Measurements from ENCODE around the gene OPRD1.
"Not testable (repeated sequence)": the region's sequence is repeated elsewhere in the genome, so short reads cannot be mapped to it uniquely, and the experiment has no call there.

Gene OPRD1

DNA sequence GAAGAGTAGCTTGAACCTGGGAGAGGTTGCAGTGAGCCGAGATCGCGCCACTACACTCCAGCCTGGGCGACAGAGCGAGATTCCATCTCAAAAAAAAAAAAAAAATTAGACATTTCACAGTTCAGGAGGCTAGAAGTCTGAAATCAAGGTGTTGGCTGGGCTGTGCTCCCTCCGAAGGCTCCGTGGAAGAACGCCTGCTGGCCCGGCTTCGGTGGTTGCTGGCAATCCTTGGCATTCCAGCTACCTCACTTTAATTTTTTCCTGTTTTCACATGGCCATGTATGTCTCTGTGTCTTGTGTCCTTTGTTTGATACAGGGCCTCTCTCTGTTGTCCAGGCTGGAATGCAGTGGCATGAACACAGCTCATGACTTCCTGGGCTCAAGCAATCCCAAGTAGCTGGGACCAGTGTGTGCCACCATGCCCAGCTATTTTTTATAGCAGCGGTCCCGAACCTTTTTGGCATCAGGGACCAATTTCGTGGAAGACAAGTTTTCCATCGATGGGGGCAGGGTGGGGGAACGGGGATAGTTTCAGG, 24.5 kb downstream of the OPRD1 start:
- no peaks in the 10 kb centered on the region for H3K27me3 ChIP-seq (ENCODE audit: control insufficient read depth in 5 of 5, insufficient read depth in 4 of 5, low read length in 5 of 5)
- no peak overlapping the region for H3K27ac ChIP-seq (ENCODE audit: low read depth, low read length)
- no peaks in the 10 kb centered on the region for H3K36me3 ChIP-seq (ENCODE audit: control insufficient read depth in 5 of 5, insufficient read depth in 5 of 5, low read length in 5 of 5)
- no peak overlapping the region for H3K9ac ChIP-seq (ENCODE audit: low read length in 5 of 5)
- H3K9me3 ChIP-seq (ENCODE audit: control insufficient read depth in 5 of 5, low read length in 5 of 5): no peaks in the 10 kb centered on the region
- H3K4me1 ChIP-seq (ENCODE audit: control insufficient read depth in 5 of 5, insufficient read depth in 5 of 5, low read length in 5 of 5): peaks cover 0 to 7% (median 0%) of the 10 kb centered on the region in 5 donors
- H3K4me3 ChIP-seq (ENCODE audit: low read depth in 1 of 5, low read length in 5 of 5): no peak overlapping the region

DNA sequence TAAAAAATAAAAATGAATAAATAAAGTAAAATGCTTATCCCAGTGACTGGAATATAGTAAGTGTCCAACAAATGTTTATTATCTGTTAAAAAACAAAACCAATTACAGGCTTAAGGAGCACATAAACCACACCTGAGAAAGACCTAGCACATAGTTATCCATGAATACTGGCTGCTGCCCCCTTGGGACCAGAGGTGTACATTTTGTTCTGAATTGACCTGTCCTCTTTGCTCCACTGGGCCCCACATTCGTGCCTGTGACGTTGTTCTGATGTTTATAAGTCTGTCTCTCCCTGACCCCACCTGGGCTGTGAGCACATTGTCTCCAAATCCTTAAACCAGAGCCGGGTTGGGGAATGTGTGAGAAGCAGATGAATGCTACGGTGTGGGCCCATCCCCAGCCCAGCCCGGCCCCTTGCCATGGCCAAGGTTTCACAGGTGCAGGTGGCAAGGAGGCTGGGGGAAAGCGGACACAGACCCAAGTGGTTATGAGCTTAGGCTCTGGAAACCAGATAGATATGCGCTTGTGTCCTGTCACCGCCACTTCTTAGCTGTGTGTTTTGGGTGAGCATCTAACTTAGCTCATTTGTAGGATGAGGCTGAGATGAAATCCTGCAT, 29.1 kb downstream of the OPRD1 start:
- H3K27me3 ChIP-seq (ENCODE audit: control insufficient read depth in 5 of 5, insufficient read depth in 4 of 5, low read length in 5 of 5): no peaks in the 10 kb centered on the region
- H3K9me3 ChIP-seq (ENCODE audit: control insufficient read depth in 5 of 5, low read length in 5 of 5): no peaks in the 10 kb centered on the region
- no peak overlapping the region for H3K9ac ChIP-seq (ENCODE audit: low read length in 5 of 5)
- no peak overlapping the region for H3K27ac ChIP-seq (ENCODE audit: low read depth, low read length)
- H3K36me3 ChIP-seq (ENCODE audit: control insufficient read depth in 5 of 5, insufficient read depth in 5 of 5, low read length in 5 of 5): no peaks in the 10 kb centered on the region
- no peaks in the 10 kb centered on the region for H3K4me1 ChIP-seq (ENCODE audit: control insufficient read depth in 5 of 5, insufficient read depth in 5 of 5, low read length in 5 of 5)
- no peak overlapping the region for H3K4me3 ChIP-seq (ENCODE audit: low read depth in 1 of 5, low read length in 5 of 5)

- H3K4me3 ChIP-seq (ENCODE audit: low read depth in 1 of 5, low read length in 5 of 5): no peak overlapping the region
- no peaks in the 10 kb centered on the region for H3K9me3 ChIP-seq (ENCODE audit: control insufficient read depth in 5 of 5, low read length in 5 of 5)
- H3K27me3 ChIP-seq (ENCODE audit: control insufficient read depth in 5 of 5, insufficient read depth in 4 of 5, low read length in 5 of 5): peaks cover 0 to 1% (median 0%) of the 10 kb centered on the region in 5 donors
- no peaks in the 10 kb centered on the region for H3K36me3 ChIP-seq (ENCODE audit: control insufficient read depth in 5 of 5, insufficient read depth in 5 of 5, low read length in 5 of 5)
- H3K9ac ChIP-seq (ENCODE audit: low read length in 5 of 5): no peak overlapping the region
- no peaks in the 10 kb centered on the region for H3K4me1 ChIP-seq (ENCODE audit: control insufficient read depth in 5 of 5, insufficient read depth in 5 of 5, low read length in 5 of 5)
- H3K27ac ChIP-seq (ENCODE audit: low read depth, low read length): no peak overlapping the region
These were observed 34.0 kb downstream of the OPRD1 start for GRCh38 chr1:28845786-28846543.

- H3K4me1 ChIP-seq (ENCODE audit: control insufficient read depth in 5 of 5, insufficient read depth in 5 of 5, low read length in 5 of 5); H3K9me3 ChIP-seq (ENCODE audit: control insufficient read depth in 5 of 5, low read length in 5 of 5); H3K4me3 ChIP-seq (ENCODE audit: low read depth in 1 of 5, low read length in 5 of 5); H3K36me3 ChIP-seq (ENCODE audit: control insufficient read depth in 5 of 5, insufficient read depth in 5 of 5, low read length in 5 of 5); H3K27me3 ChIP-seq (ENCODE audit: control insufficient read depth in 5 of 5, insufficient read depth in 4 of 5, low read length in 5 of 5); H3K9ac ChIP-seq (ENCODE audit: low read length in 5 of 5); H3K27ac ChIP-seq (ENCODE audit: low read depth, low read length): not testable (repeated sequence)
These were observed 35.2 kb downstream of the OPRD1 start for GRCh38 chr1:28847207-28847606.

- Histone ChIP-seq H3K4me1 (ENCODE audit: control insufficient read depth in 5 of 5, insufficient read depth in 5 of 5, low read length in 5 of 5) (no peaks in the 10 kb centered on the region), H3K27ac (ENCODE audit: low read depth, low read length) (no peak overlapping the region), H3K4me3 (ENCODE audit: low read depth in 1 of 5, low read length in 5 of 5) (no peak overlapping the region), H3K9me3 (ENCODE audit: control insufficient read depth in 5 of 5, low read length in 5 of 5) (no peaks in the 10 kb centered on the region), H3K27me3 (ENCODE audit: control insufficient read depth in 5 of 5, insufficient read depth in 4 of 5, low read length in 5 of 5) (peaks cover 0 to 5% (median 0%) of the 10 kb centered on the region in 5 donors), H3K36me3 (ENCODE audit: control insufficient read depth in 5 of 5, insufficient read depth in 5 of 5, low read length in 5 of 5) (no peaks in the 10 kb centered on the region), H3K9ac (ENCODE audit: low read length in 5 of 5) (no peak overlapping the region)
These were observed 36.4 kb downstream of the OPRD1 start for GRCh38 chr1:28848416-28848815.

DNA sequence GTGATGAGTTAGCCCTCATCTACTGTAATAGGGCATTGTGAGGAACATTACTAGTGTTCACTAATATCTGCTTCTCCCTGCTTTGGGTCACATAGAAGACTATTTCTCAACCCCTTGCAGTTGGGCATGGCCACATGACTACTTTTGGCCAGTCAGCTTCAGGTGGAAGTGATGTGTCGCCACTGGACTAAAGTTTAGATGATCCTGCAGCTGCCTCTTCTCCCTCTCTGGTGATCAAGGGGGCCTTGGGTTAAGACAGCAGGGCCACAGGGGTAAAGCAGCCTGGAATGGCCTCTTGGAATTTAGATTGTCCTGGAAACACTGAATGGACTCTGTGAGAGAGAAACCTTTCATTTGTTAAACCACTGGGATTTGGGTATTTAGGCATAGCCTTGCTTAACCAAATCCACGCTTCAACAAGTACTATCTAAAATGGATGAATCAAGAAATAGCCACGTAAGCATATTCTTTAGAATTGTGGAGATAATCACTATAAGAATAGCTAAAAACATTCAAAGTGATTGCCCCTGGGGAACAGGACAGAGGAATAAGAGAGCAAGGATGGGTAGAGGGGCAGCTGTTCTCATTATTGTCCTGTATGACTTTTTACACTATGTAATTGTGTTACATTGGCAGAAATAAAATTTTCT, 41.2 kb downstream of the OPRD1 start:
- no peaks in the 10 kb centered on the region for H3K9me3 ChIP-seq (ENCODE audit: control insufficient read depth in 5 of 5, low read length in 5 of 5)
- H3K27ac ChIP-seq (ENCODE audit: low read depth, low read length): no peak overlapping the region
- H3K36me3 ChIP-seq (ENCODE audit: control insufficient read depth in 5 of 5, insufficient read depth in 5 of 5, low read length in 5 of 5): no peaks in the 10 kb centered on the region
- H3K9ac ChIP-seq (ENCODE audit: low read length in 5 of 5): no peak overlapping the region
- no peaks in the 10 kb centered on the region for H3K4me1 ChIP-seq (ENCODE audit: control insufficient read depth in 5 of 5, insufficient read depth in 5 of 5, low read length in 5 of 5)
- H3K4me3 ChIP-seq (ENCODE audit: low read depth in 1 of 5, low read length in 5 of 5): no peak overlapping the region
- peaks cover 4 to 15% (median 11%) of the 10 kb centered on the region in 5 donors for H3K27me3 ChIP-seq (ENCODE audit: control insufficient read depth in 5 of 5, insufficient read depth in 4 of 5, low read length in 5 of 5)

DNA sequence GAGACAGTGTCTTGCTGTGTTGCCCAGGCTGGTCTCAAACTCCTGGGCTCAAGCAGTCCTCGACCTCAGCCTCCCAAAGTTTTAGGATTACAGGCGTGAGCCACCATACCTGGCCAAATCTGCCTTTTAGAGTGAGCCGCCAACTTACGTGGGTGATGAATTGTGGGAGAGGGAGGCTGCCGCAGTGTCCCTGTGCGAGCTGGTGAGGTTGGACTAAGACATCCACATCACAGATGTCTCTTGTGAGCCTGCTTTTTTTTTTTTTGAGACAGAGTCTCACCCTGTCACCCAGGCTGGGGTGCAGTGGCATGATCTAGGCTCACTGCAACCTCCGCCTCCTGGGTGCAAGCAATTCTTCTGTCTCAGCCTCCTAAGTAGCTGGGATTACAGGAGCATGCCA, 42.4 kb downstream of the OPRD1 start:
- not testable (repeated sequence) for H3K27ac ChIP-seq (ENCODE audit: low read depth, low read length)
- peaks cover 4 to 15% (median 11%) of the 10 kb centered on the region in 5 donors for H3K27me3 ChIP-seq (ENCODE audit: control insufficient read depth in 5 of 5, insufficient read depth in 4 of 5, low read length in 5 of 5)

DNA sequence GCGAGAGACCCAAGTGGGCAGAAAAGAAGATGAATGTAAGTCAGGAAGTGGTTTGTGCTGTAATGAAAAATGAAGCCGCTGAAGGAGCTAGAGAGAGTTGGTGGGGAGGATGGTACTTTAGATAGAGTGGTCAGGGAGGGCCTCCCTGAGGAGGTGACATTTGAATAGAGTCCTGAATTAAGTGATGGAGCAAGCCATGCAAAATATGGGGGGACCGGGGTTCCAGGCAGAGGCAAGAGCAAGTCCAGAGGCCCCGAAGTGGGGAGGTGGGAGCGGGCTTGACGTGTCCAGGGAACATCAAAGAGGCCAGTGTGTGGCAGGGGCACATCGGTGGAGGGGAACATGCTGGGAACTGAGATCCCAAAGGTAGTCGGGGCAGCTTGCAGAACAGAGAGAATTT, 43.1 kb downstream of the OPRD1 start:
- no peak overlapping the region for H3K4me3 ChIP-seq (ENCODE audit: low read depth in 1 of 5, low read length in 5 of 5)

More for the DNA sequence above, 42.4 kb downstream of the OPRD1 start:
- not testable (repeated sequence) for H3K9ac ChIP-seq (ENCODE audit: low read length in 5 of 5); H3K4me1 ChIP-seq (ENCODE audit: control insufficient read depth in 5 of 5, insufficient read depth in 5 of 5, low read length in 5 of 5); H3K9me3 ChIP-seq (ENCODE audit: control insufficient read depth in 5 of 5, low read length in 5 of 5); H3K4me3 ChIP-seq (ENCODE audit: low read depth in 1 of 5, low read length in 5 of 5); H3K36me3 ChIP-seq (ENCODE audit: control insufficient read depth in 5 of 5, insufficient read depth in 5 of 5, low read length in 5 of 5)

GRCh38 chr1:28855469-28855951, 43.5 kb downstream of the OPRD1 start:
- H3K4me3 ChIP-seq (ENCODE audit: low read depth in 1 of 5, low read length in 5 of 5): no peak overlapping the region
- peaks cover 4 to 15% (median 11%) of the 10 kb centered on the region in 5 donors for H3K27me3 ChIP-seq (ENCODE audit: control insufficient read depth in 5 of 5, insufficient read depth in 4 of 5, low read length in 5 of 5)
- no peaks in the 10 kb centered on the region for H3K36me3 ChIP-seq (ENCODE audit: control insufficient read depth in 5 of 5, insufficient read depth in 5 of 5, low read length in 5 of 5)
- H3K9me3 ChIP-seq (ENCODE audit: control insufficient read depth in 5 of 5, low read length in 5 of 5): no peaks in the 10 kb centered on the region
- no peaks in the 10 kb centered on the region for H3K4me1 ChIP-seq (ENCODE audit: control insufficient read depth in 5 of 5, insufficient read depth in 5 of 5, low read length in 5 of 5)
- H3K9ac ChIP-seq (ENCODE audit: low read length in 5 of 5): no peak overlapping the region
- H3K27ac ChIP-seq (ENCODE audit: low read depth, low read length): no peak overlapping the region

More for the DNA sequence above, 43.1 kb downstream of the OPRD1 start:
- no peak overlapping the region for H3K27ac ChIP-seq (ENCODE audit: low read depth, low read length)
- no peaks in the 10 kb centered on the region for H3K4me1 ChIP-seq (ENCODE audit: control insufficient read depth in 5 of 5, insufficient read depth in 5 of 5, low read length in 5 of 5)
- no peaks in the 10 kb centered on the region for H3K36me3 ChIP-seq (ENCODE audit: control insufficient read depth in 5 of 5, insufficient read depth in 5 of 5, low read length in 5 of 5)
- H3K9me3 ChIP-seq (ENCODE audit: control insufficient read depth in 5 of 5, low read length in 5 of 5): no peaks in the 10 kb centered on the region
- H3K27me3 ChIP-seq (ENCODE audit: control insufficient read depth in 5 of 5, insufficient read depth in 4 of 5, low read length in 5 of 5): peaks cover 4 to 15% (median 11%) of the 10 kb centered on the region in 5 donors
- H3K9ac ChIP-seq (ENCODE audit: low read length in 5 of 5): no peak overlapping the region

- Histone ChIP-seq H3K27ac (ENCODE audit: low read depth, low read length) (no peak overlapping the region), H3K36me3 (ENCODE audit: control insufficient read depth in 5 of 5, insufficient read depth in 5 of 5, low read length in 5 of 5) (no peaks in the 10 kb centered on the region), H3K9ac (ENCODE audit: low read length in 5 of 5) (no peak overlapping the region), H3K27me3 (ENCODE audit: control insufficient read depth in 5 of 5, insufficient read depth in 4 of 5, low read length in 5 of 5) (peaks cover 4 to 14% (median 11%) of the 10 kb centered on the region in 5 donors), H3K9me3 (ENCODE audit: control insufficient read depth in 5 of 5, low read length in 5 of 5) (no peaks in the 10 kb centered on the region), H3K4me1 (ENCODE audit: control insufficient read depth in 5 of 5, insufficient read depth in 5 of 5, low read length in 5 of 5) (no peaks in the 10 kb centered on the region), H3K4me3 (ENCODE audit: low read depth in 1 of 5, low read length in 5 of 5) (no peak overlapping the region)
These were observed 44.0 kb downstream of the OPRD1 start for GRCh38 chr1:28855969-28856368.
